ENCODE results near the gene GPR17.

GRCh38 chr2:127625572-127625951, 20.4 kb upstream of the GPR17 start:
- TF ChIP-seq CTCF (IDR thresholded peaks at IDR 0.05) (no peak), POLR2A (IDR thresholded peaks at IDR 0.05) (no peak)

All from esophagus squamous epithelium (tissue), 4 donors.